Subcutaneous abdominal adipose tissue (tissue), 5 donors: ENCODE results near the gene MARVELD3.
"Not testable (repeated sequence)": the region's sequence is repeated elsewhere in the genome, so short reads cannot be mapped to it uniquely, and the experiment has no call there.

Experiments
- H3K27ac ChIP-seq: one replicate; pipeline ENCODE4 v1.7.0; 2013; ENCODE audit warnings: low read depth, mild to moderate bottlenecking, inconsistent platforms, low read length, moderate library complexity
- H3K27me3 ChIP-seq, 5 donors: one replicate each; pipeline ENCODE4 v1.7.0; 2013; ENCODE audit warnings: low read length in 5 of 5, inconsistent platforms in 1 of 5; ENCODE audit not compliant: control insufficient read depth in 5 of 5, insufficient read depth in 4 of 5
- H3K36me3 ChIP-seq, 5 donors: one replicate each; pipeline ENCODE4 v1.7.0; 2013; ENCODE audit warnings: low read length in 5 of 5; ENCODE audit not compliant: control insufficient read depth in 5 of 5, insufficient read depth in 5 of 5
- H3K4me1 ChIP-seq, 5 donors: one replicate each; pipeline ENCODE4 v1.7.0; 2013; ENCODE audit warnings: low read length in 5 of 5, mild to moderate bottlenecking in 3 of 5, moderate library complexity in 1 of 5; ENCODE audit not compliant: control insufficient read depth in 5 of 5, insufficient read depth in 5 of 5
- H3K4me3 ChIP-seq, 5 donors: one replicate each; pipeline ENCODE4 v1.7.0; 2013; ENCODE audit warnings: low read length in 5 of 5, low read depth in 1 of 5
- H3K9ac ChIP-seq, 5 donors: one replicate each; pipeline ENCODE4 v1.7.0; 2013; ENCODE audit warnings: low read length in 5 of 5, mild to moderate bottlenecking in 4 of 5, moderate library complexity in 3 of 5
- H3K9me3 ChIP-seq, 5 donors: one replicate each; pipeline ENCODE4 v1.7.0; 2013; ENCODE audit warnings: low read length in 5 of 5; ENCODE audit not compliant: control insufficient read depth in 5 of 5
- donor health status: healthy.
- donor health status: healthy.
- donor health status: healthy.
- donor health status: healthy.
- donor health status: healthy.

MARVELD3 gene

GRCh38 chr16:71626018-71626857, at the start of gene MARVELD3:
MARVELD3 (plus strand) TSS chr16:71626184; CDS start chr16:71626230, 46 bp downstream.
- peaks cover 0 to 19% (median 16%) of the 10 kb centered on the region in 5 donors for H3K4me1 ChIP-seq
- H3K9ac ChIP-seq: peak within 1 kb of the TSS in 1 of 5 donors; percentile 62
- peak within 1 kb of the TSS in 2 of 5 donors; percentile 23 to 57 for H3K4me3 ChIP-seq
- no peak within 1 kb of the TSS for H3K27ac ChIP-seq
- H3K27me3 ChIP-seq: peaks cover 12 to 28% (median 17%) of the 10 kb centered on the region in 5 donors
- no peaks in the 10 kb centered on the region for H3K36me3 ChIP-seq
- no peaks in the 10 kb centered on the region for H3K9me3 ChIP-seq

- H3K27me3 ChIP-seq: no peaks in the 10 kb centered on the region
- no peaks in the 10 kb centered on the region for H3K4me1 ChIP-seq
- no peak within 1 kb of the TSS for H3K9ac ChIP-seq
- H3K27ac ChIP-seq: no peak within 1 kb of the TSS
- H3K36me3 ChIP-seq: no peaks in the 10 kb centered on the region
- H3K9me3 ChIP-seq: no peaks in the 10 kb centered on the region
- no peak within 1 kb of the TSS for H3K4me3 ChIP-seq
Observed at GRCh38 chr16:71576971-71577370, 49.0 kb upstream of the MARVELD3 start, which contains the start of gene TAT. TAT (minus strand) TSS chr16:71577092; CDS start chr16:71576415, 677 bp downstream.

- H3K9ac ChIP-seq, H3K27me3 ChIP-seq, H3K9me3 ChIP-seq, H3K4me3 ChIP-seq, H3K36me3 ChIP-seq, H3K27ac ChIP-seq, H3K4me1 ChIP-seq: not testable (repeated sequence)
Observed at GRCh38 chr16:71582553-71582848, 43.5 kb upstream of the MARVELD3 start.

GRCh38 chr16:71584543-71585317, 41.3 kb upstream of the MARVELD3 start:
- Histone ChIP-seq H3K4me1 (no peaks in the 10 kb centered on the region), H3K36me3 (no peaks in the 10 kb centered on the region), H3K9ac (no peak overlapping the region), H3K4me3 (no peak overlapping the region), H3K9me3 (peaks cover 0 to 3% (median 0%) of the 10 kb centered on the region in 5 donors), H3K27me3 (peaks cover 0 to 3% (median 0%) of the 10 kb centered on the region in 5 donors), H3K27ac (no peak overlapping the region)

- Histone ChIP-seq H3K27ac (no peak overlapping the region), H3K9ac (no peak overlapping the region), H3K4me1 (no peaks in the 10 kb centered on the region), H3K27me3 (peaks cover 0 to 3% (median 0%) of the 10 kb centered on the region in 5 donors), H3K36me3 (no peaks in the 10 kb centered on the region), H3K4me3 (no peak overlapping the region), H3K9me3 (peaks cover 0 to 3% (median 0%) of the 10 kb centered on the region in 5 donors)
Observed at GRCh38 chr16:71585318-71585703, 40.7 kb upstream of the MARVELD3 start.

- not testable (repeated sequence) for H3K4me3 ChIP-seq, H3K27me3 ChIP-seq, H3K9me3 ChIP-seq, H3K27ac ChIP-seq, H3K9ac ChIP-seq, H3K4me1 ChIP-seq, H3K36me3 ChIP-seq
Observed at GRCh38 chr16:71589334-71589733, 36.6 kb upstream of the MARVELD3 start.

GRCh38 chr16:71590071-71590470, 35.9 kb upstream of the MARVELD3 start:
- not testable (repeated sequence) for H3K4me1 ChIP-seq, H3K27me3 ChIP-seq, H3K9ac ChIP-seq, H3K36me3 ChIP-seq, H3K9me3 ChIP-seq, H3K27ac ChIP-seq, H3K4me3 ChIP-seq

- Histone ChIP-seq H3K9me3 (peaks cover 0 to 3% (median 0%) of the 10 kb centered on the region in 5 donors), H3K27ac (no peak overlapping the region), H3K27me3 (peaks cover 0 to 3% (median 0%) of the 10 kb centered on the region in 5 donors), H3K4me3 (no peak overlapping the region), H3K4me1 (no peaks in the 10 kb centered on the region), H3K36me3 (no peaks in the 10 kb centered on the region), H3K9ac (no peak overlapping the region)
Observed at GRCh38 chr16:71590584-71590983, 35.4 kb upstream of the MARVELD3 start.

- peaks cover 0 to under 1% (median 0%) of the 10 kb centered on the region in 5 donors for H3K9me3 ChIP-seq
- no peak overlapping the region for H3K4me3 ChIP-seq
- peaks cover 0 to 3% (median 0%) of the 10 kb centered on the region in 5 donors for H3K27me3 ChIP-seq
- no peaks in the 10 kb centered on the region for H3K36me3 ChIP-seq
- no peak overlapping the region for H3K9ac ChIP-seq
- H3K4me1 ChIP-seq: no peaks in the 10 kb centered on the region
- H3K27ac ChIP-seq: no peak overlapping the region
Observed at GRCh38 chr16:71591917-71592316, 34.1 kb upstream of the MARVELD3 start.
